WTC11 (cell line): Measurements from ENCODE around the gene GPR150. TPM values are rescaled to one million over a fixed set of nuclear protein-coding genes. Genes with fewer than 3 reads are reported as not detected.

Experiments
- ATAC-seq: fragments of 200-7000 bp; cut with Tn5 transposase; 2 replicates; pipeline ENCODE4 v1.10.0; 2021; ENCODE audit warnings: mild to moderate bottlenecking, moderate library complexity
- CTCF ChIA-PET: fragments of 300-600 bp; sonication (Branson Sonifier 250); formaldehyde crosslinking; loops from one replicate; lab custom pipeline; 2021; ENCODE audit warnings: antibody characterized with exemption; lab: Charles Lee
- POLR2A ChIA-PET: fragments of 350-600 bp; sonication (Branson Sonifier 250); formaldehyde crosslinking; loops from one replicate; lab custom pipeline; 2021; ENCODE audit warnings: antibody characterized with exemption; lab: Charles Lee
- DNase-seq: peaks from one replicate; pipeline ENCODE4 v3.0.0; 2021; ENCODE audit warnings: low spot score
- H3K27ac Mint-ChIP-seq: 2 replicates; pipeline ENCODE4 v1.8.0; 2021; ENCODE audit warnings: mixed read lengths
- H3K27me3 Mint-ChIP-seq: 2 replicates; pipeline ENCODE4 v1.8.0; 2021; ENCODE audit warnings: low read depth, mild to moderate bottlenecking, moderate library complexity, mixed read lengths
- H3K36me3 Mint-ChIP-seq: 2 replicates; pipeline ENCODE4 v1.8.0; 2021; ENCODE audit warnings: mixed read lengths
- H3K4me1 Mint-ChIP-seq: 2 replicates; pipeline ENCODE4 v1.8.0; 2022; ENCODE audit warnings: mixed read lengths
- H3K4me3 Mint-ChIP-seq: 2 replicates; pipeline ENCODE4 v1.8.0; 2021; ENCODE audit warnings: mild to moderate bottlenecking, moderate library complexity, mixed read lengths
- H3K9me3 Mint-ChIP-seq: 2 replicates; pipeline ENCODE4 v1.8.0; 2021; ENCODE audit warnings: mixed read lengths
- AR ChIP-seq: fragments of 250-450 bp; sonication (Bioruptor Pico); IDR thresholded peaks from 2 replicates; pipeline ENCODE4 v1.9.0; 2021; ENCODE audit warnings: mild to moderate bottlenecking
- CBFB ChIP-seq: sonication (generic); formaldehyde crosslinking; IDR thresholded peaks from 2 replicates; pipeline ENCODE4 v1.8.1; 2022; ENCODE audit warnings: mild to moderate bottlenecking, low read depth, missing genetic modification reagents
- ELF4 ChIP-seq: sonication (generic); formaldehyde crosslinking; IDR thresholded peaks from 2 replicates; pipeline ENCODE4 v1.8.1; 2022; ENCODE audit warnings: low read depth, mild to moderate bottlenecking, moderate library complexity, missing genetic modification reagents
- EMX1 ChIP-seq: fragments of 250-450 bp; sonication (Bioruptor Pico); IDR thresholded peaks from 2 replicates; pipeline ENCODE4 v1.8.0; 2021; ENCODE audit warnings: mild to moderate bottlenecking
- FOXP1 ChIP-seq: sonication (generic); formaldehyde crosslinking; IDR thresholded peaks from 2 replicates; pipeline ENCODE4 v1.8.0; 2022; ENCODE audit warnings: missing genetic modification reagents, mild to moderate bottlenecking, moderate library complexity, borderline replicate concordance
- GABPB1 ChIP-seq: sonication (generic); formaldehyde crosslinking; IDR thresholded peaks from 2 replicates; pipeline ENCODE4 v1.8.1; 2023; ENCODE audit warnings: mild to moderate bottlenecking, missing genetic modification reagents
- KAT7 ChIP-seq: sonication (generic); formaldehyde crosslinking; IDR thresholded peaks from 2 replicates; pipeline ENCODE4 v1.8.1; 2023; ENCODE audit warnings: missing genetic modification reagents, mild to moderate bottlenecking, borderline replicate concordance
- MXD4 ChIP-seq: fragments of 250-450 bp; sonication (Bioruptor Pico); IDR thresholded peaks from 2 replicates; pipeline ENCODE4 v1.8.0; 2021; ENCODE audit warnings: mild to moderate bottlenecking, moderate library complexity, borderline replicate concordance
- MYBL2 ChIP-seq: sonication (generic); formaldehyde crosslinking; IDR thresholded peaks from 2 replicates; pipeline ENCODE4 v1.8.1; 2023; ENCODE audit warnings: mild to moderate bottlenecking, moderate library complexity, missing genetic modification reagents
- NFE2L1 ChIP-seq: sonication (generic); formaldehyde crosslinking; IDR thresholded peaks from 2 replicates; pipeline ENCODE4 v1.8.1; 2023; ENCODE audit warnings: missing genetic modification reagents
- NFYB ChIP-seq: sonication (generic); formaldehyde crosslinking; conservative IDR thresholded peaks from 2 replicates; pipeline ENCODE4 v1.8.0; 2022; ENCODE audit warnings: low read depth, missing genetic modification reagents
- USF2 ChIP-seq: sonication (generic); formaldehyde crosslinking; IDR thresholded peaks from 2 replicates; pipeline ENCODE4 v1.8.1; 2023; ENCODE audit warnings: mild to moderate bottlenecking, missing genetic modification reagents, moderate library complexity
- ZNF416 ChIP-seq: fragments of 250-450 bp; sonication (Bioruptor Pico); IDR thresholded peaks from 2 replicates; pipeline ENCODE4 v1.9.0; 2021; ENCODE audit warnings: mild to moderate bottlenecking, inconsistent platforms
- ZNF425 ChIP-seq: fragments of 250-450 bp; sonication (Bioruptor Pico); conservative IDR thresholded peaks from 2 replicates; pipeline ENCODE4 v1.9.0; 2021; ENCODE audit warnings: mild to moderate bottlenecking
- ZNF671 ChIP-seq: fragments of 250-450 bp; sonication (Bioruptor Pico); IDR thresholded peaks from 2 replicates; pipeline ENCODE4 v1.8.0; 2021; ENCODE audit warnings: mild to moderate bottlenecking
- ZSCAN18 ChIP-seq: fragments of 250-450 bp; sonication (Bioruptor Pico); IDR thresholded peaks from 2 replicates; pipeline ENCODE4 v2.1.2; 2022; ENCODE audit warnings: mild to moderate bottlenecking, moderate library complexity
- total RNA-seq: library from RNA; stranded (reverse); gene quantifications from 3 replicates; pipeline ENCODE4 v1.2.3, GENCODE V29; 2021
- TF ChIP-seq, protein P1 (sequence below): sonication (generic); formaldehyde crosslinking; IDR thresholded peaks from 2 replicates; pipeline ENCODE4 v1.8.1; 2022; ENCODE audit warnings: mild to moderate bottlenecking, missing genetic modification reagents, moderate library complexity, borderline replicate concordance
- TF ChIP-seq, protein P2 (sequence below): fragments of 200-600 bp; IDR thresholded peaks from 2 replicates; pipeline ENCODE4 v1.8.0; 2022; ENCODE audit warnings: antibody characterized with exemption
- TF ChIP-seq, protein P3 (sequence below): sonication (generic); formaldehyde crosslinking; IDR thresholded peaks from 2 replicates; pipeline ENCODE4 v1.8.1; 2022; ENCODE audit warnings: low read depth, missing genetic modification reagents, borderline replicate concordance
- TF ChIP-seq, protein P4 (sequence below): sonication (generic); formaldehyde crosslinking; IDR thresholded peaks from 2 replicates; pipeline ENCODE4 v1.8.1; 2022; ENCODE audit warnings: missing genetic modification reagents, borderline replicate concordance

Gene GPR150
- total RNA-seq, 1 experiment from 2014 or later: 0.13 TPM

GRCh38 chr5:95667678-95668077 is 47.8 kb downstream of the GPR150 start (continued):
- TF ChIP-seq, protein P1, sequence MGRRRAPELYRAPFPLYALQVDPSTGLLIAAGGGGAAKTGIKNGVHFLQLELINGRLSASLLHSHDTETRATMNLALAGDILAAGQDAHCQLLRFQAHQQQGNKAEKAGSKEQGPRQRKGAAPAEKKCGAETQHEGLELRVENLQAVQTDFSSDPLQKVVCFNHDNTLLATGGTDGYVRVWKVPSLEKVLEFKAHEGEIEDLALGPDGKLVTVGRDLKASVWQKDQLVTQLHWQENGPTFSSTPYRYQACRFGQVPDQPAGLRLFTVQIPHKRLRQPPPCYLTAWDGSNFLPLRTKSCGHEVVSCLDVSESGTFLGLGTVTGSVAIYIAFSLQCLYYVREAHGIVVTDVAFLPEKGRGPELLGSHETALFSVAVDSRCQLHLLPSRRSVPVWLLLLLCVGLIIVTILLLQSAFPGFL (CRISPR knock-in tag): no peak

DNA sequence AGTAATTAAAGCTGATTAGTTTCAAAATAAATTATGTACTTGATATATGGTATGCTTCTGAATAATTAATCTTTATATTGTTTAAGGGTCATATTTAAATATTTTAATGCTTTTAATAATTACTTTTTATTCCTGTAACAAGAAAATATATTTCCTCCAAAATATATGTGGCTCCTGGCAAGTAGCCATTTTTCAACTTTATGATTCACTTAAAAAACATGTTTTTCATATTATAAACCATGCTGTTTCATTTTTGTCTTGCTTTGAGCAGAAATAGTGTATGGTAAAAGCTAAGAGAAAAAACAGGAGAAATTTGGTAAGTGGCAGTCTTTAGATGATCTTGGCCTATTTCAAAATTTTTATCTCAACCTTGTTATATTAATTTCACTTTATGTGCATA is 48.3 kb downstream of the GPR150 start:
- Mint-ChIP-seq H3K27me3 (no peaks in the 10 kb centered on the region), H3K9me3 (no peaks in the 10 kb centered on the region), H3K4me1 (0 out of 2 replicates have a peak, but pooled peaks cover 4% of the 10 kb centered on the region), H3K4me3 (no peak overlapping the region), H3K27ac (no peak overlapping the region), H3K36me3 (no peaks in the 10 kb centered on the region)
- CTCF ChIA-PET: no interaction called here
- no peak for DNase-seq
- ATAC-seq: no peak
- POLR2A ChIA-PET: no interaction called here
- TF ChIP-seq EMX1 (CRISPR knock-in tag): no peak
- TF ChIP-seq ZNF671: no peak
- no peak for TF ChIP-seq NFYB (CRISPR knock-in tag)
- no peak for TF ChIP-seq ZNF425 (CRISPR knock-in tag)
- no peak for TF ChIP-seq USF2 (CRISPR knock-in tag)
- TF ChIP-seq ZSCAN18 (CRISPR knock-in tag): no peak
- no peak for TF ChIP-seq ELF4
- no peak for TF ChIP-seq CBFB
- TF ChIP-seq NFE2L1: no peak
- no peak for TF ChIP-seq MYBL2 (CRISPR knock-in tag)
- no peak for TF ChIP-seq GABPB1 (CRISPR knock-in tag)
- TF ChIP-seq, protein P2, sequence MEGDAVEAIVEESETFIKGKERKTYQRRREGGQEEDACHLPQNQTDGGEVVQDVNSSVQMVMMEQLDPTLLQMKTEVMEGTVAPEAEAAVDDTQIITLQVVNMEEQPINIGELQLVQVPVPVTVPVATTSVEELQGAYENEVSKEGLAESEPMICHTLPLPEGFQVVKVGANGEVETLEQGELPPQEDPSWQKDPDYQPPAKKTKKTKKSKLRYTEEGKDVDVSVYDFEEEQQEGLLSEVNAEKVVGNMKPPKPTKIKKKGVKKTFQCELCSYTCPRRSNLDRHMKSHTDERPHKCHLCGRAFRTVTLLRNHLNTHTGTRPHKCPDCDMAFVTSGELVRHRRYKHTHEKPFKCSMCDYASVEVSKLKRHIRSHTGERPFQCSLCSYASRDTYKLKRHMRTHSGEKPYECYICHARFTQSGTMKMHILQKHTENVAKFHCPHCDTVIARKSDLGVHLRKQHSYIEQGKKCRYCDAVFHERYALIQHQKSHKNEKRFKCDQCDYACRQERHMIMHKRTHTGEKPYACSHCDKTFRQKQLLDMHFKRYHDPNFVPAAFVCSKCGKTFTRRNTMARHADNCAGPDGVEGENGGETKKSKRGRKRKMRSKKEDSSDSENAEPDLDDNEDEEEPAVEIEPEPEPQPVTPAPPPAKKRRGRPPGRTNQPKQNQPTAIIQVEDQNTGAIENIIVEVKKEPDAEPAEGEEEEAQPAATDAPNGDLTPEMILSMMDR: no peak
- no peak for TF ChIP-seq MXD4 (CRISPR knock-in tag)
- TF ChIP-seq FOXP1: no peak

GRCh38 chr5:95668728-95669127 is 48.8 kb downstream of the GPR150 start:
- H3K4me3 Mint-ChIP-seq: no peak overlapping the region
- ATAC-seq (no peak), DNase-seq (no peak)
- no peaks in the 10 kb centered on the region for H3K27me3 Mint-ChIP-seq
- no peak overlapping the region for H3K27ac Mint-ChIP-seq
- no peaks in the 10 kb centered on the region for H3K36me3 Mint-ChIP-seq
- no peaks in the 10 kb centered on the region for H3K9me3 Mint-ChIP-seq
- 0 out of 2 replicates have a peak, but pooled peaks cover 4% of the 10 kb centered on the region for H3K4me1 Mint-ChIP-seq
- POLR2A ChIA-PET: no interaction called here
- CTCF ChIA-PET: no interaction called here
- no peak for TF ChIP-seq AR (CRISPR knock-in tag)
- TF ChIP-seq, protein P3, sequence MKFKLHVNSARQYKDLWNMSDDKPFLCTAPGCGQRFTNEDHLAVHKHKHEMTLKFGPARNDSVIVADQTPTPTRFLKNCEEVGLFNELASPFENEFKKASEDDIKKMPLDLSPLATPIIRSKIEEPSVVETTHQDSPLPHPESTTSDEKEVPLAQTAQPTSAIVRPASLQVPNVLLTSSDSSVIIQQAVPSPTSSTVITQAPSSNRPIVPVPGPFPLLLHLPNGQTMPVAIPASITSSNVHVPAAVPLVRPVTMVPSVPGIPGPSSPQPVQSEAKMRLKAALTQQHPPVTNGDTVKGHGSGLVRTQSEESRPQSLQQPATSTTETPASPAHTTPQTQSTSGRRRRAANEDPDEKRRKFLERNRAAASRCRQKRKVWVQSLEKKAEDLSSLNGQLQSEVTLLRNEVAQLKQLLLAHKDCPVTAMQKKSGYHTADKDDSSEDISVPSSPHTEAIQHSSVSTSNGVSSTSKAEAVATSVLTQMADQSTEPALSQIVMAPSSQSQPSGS: no peak
- TF ChIP-seq, protein P4, sequence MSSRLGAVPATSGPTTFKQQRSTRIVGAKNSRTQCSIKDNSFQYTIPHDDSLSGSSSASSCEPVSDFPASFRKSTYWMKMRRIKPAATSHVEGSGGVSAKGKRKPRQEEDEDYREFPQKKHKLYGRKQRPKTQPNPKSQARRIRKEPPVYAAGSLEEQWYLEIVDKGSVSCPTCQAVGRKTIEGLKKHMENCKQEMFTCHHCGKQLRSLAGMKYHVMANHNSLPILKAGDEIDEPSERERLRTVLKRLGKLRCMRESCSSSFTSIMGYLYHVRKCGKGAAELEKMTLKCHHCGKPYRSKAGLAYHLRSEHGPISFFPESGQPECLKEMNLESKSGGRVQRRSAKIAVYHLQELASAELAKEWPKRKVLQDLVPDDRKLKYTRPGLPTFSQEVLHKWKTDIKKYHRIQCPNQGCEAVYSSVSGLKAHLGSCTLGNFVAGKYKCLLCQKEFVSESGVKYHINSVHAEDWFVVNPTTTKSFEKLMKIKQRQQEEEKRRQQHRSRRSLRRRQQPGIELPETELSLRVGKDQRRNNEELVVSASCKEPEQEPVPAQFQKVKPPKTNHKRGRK (CRISPR knock-in tag): no peak
- TF ChIP-seq KAT7 (CRISPR knock-in tag): no peak
- TF ChIP-seq ZNF416: no peak
